Mononuclear cell (primary cell): Measurements from ENCODE around the gene DAPK1. TPM values are rescaled to one million over a fixed set of nuclear protein-coding genes. Genes with fewer than 3 reads are reported as not detected.

Experiments
- H3K27me3 ChIP-seq: 2 replicates; pipeline ENCODE4 v1.6.0; 2011; ENCODE audit warnings: low read length, control low read depth; ENCODE audit not compliant: insufficient read depth
- H3K4me1 ChIP-seq: 2 replicates; pipeline ENCODE4 v1.5.1; 2011; ENCODE audit warnings: mild to moderate bottlenecking, low read length, control low read depth; ENCODE audit not compliant: insufficient read depth
- H3K4me3 ChIP-seq: 2 replicates; pipeline ENCODE4 v1.5.1; 2011; ENCODE audit warnings: mild to moderate bottlenecking, low read length, moderate library complexity
- H3K9me3 ChIP-seq: 2 replicates; pipeline ENCODE4 v1.5.1; 2011; ENCODE audit warnings: low read depth, mild to moderate bottlenecking, control low read depth, low read length
- total RNA-seq: library from RNA; depleted of rRNA; stranded (reverse); fragments of >200 nt; gene quantifications from one replicate; pipeline ENCODE4 v1.2.3, GENCODE V29; 2012

The DAPK1 gene
- total RNA-seq, 1 donor = 21.8 TPM

GRCh38 chr9:87503927-87504326 lies 6.3 kb downstream of the DAPK1 start:
- H3K4me3 ChIP-seq = no peak overlapping the region
- H3K27me3 ChIP-seq = no peaks in the 10 kb centered on the region
- no peaks in the 10 kb centered on the region for H3K9me3 ChIP-seq
- H3K4me1 ChIP-seq = peaks cover 44% of the 10 kb centered on the region

- Histone ChIP-seq H3K9me3 (no peaks in the 10 kb centered on the region), H3K27me3 (no peaks in the 10 kb centered on the region), H3K4me3 (no peak overlapping the region), H3K4me1 (peaks cover 42% of the 10 kb centered on the region)
These were observed 7.3 kb downstream of the DAPK1 start for GRCh38 chr9:87504938-87505337.

GRCh38 chr9:87505869-87506678 lies 8.4 kb downstream of the DAPK1 start:
- H3K9me3 ChIP-seq = no peaks in the 10 kb centered on the region
- H3K4me3 ChIP-seq = no peak overlapping the region
- H3K27me3 ChIP-seq = no peaks in the 10 kb centered on the region
- peaks cover 37% of the 10 kb centered on the region for H3K4me1 ChIP-seq

GRCh38 chr9:87507576-87507975 lies 9.9 kb downstream of the DAPK1 start:
- H3K4me3 ChIP-seq = no peak overlapping the region
- H3K27me3 ChIP-seq = no peaks in the 10 kb centered on the region
- H3K4me1 ChIP-seq = peaks cover 22% of the 10 kb centered on the region
- no peaks in the 10 kb centered on the region for H3K9me3 ChIP-seq

- Histone ChIP-seq H3K9me3 (no peaks in the 10 kb centered on the region), H3K4me1 (peaks cover 25% of the 10 kb centered on the region), H3K4me3 (no peak overlapping the region), H3K27me3 (no peaks in the 10 kb centered on the region)
These were observed 12.6 kb downstream of the DAPK1 start for GRCh38 chr9:87510252-87510683.

GRCh38 chr9:87512311-87512710 lies 14.6 kb downstream of the DAPK1 start:
- Histone ChIP-seq H3K4me1 (peaks cover 46% of the 10 kb centered on the region), H3K4me3 (no peak overlapping the region), H3K9me3 (no peaks in the 10 kb centered on the region), H3K27me3 (no peaks in the 10 kb centered on the region)

GRCh38 chr9:87513161-87513560 lies 15.5 kb downstream of the DAPK1 start:
- Histone ChIP-seq H3K4me3 (no peak overlapping the region), H3K9me3 (no peaks in the 10 kb centered on the region), H3K4me1 (peaks cover 54% of the 10 kb centered on the region), H3K27me3 (no peaks in the 10 kb centered on the region)

GRCh38 chr9:87513880-87514535 lies 16.3 kb downstream of the DAPK1 start:
- Histone ChIP-seq H3K27me3 (no peaks in the 10 kb centered on the region), H3K4me3 (no peak overlapping the region), H3K9me3 (no peaks in the 10 kb centered on the region), H3K4me1 (peaks cover 62% of the 10 kb centered on the region)

- no peaks in the 10 kb centered on the region for H3K9me3 ChIP-seq
- no peaks in the 10 kb centered on the region for H3K27me3 ChIP-seq
- H3K4me3 ChIP-seq = no peak overlapping the region
These were observed 17.3 kb downstream of the DAPK1 start for GRCh38 chr9:87515006-87515405.

GRCh38 chr9:87515588-87516221 lies 18.0 kb downstream of the DAPK1 start:
- Histone ChIP-seq H3K27me3 (no peaks in the 10 kb centered on the region), H3K9me3 (no peaks in the 10 kb centered on the region), H3K4me3 (no peak overlapping the region), H3K4me1 (peaks cover 73% of the 10 kb centered on the region)

More at GRCh38 chr9:87515006-87515405, 17.3 kb downstream of the DAPK1 start:
- H3K4me1 ChIP-seq = peaks cover 69% of the 10 kb centered on the region

- H3K27me3 ChIP-seq = no peaks in the 10 kb centered on the region
- H3K4me1 ChIP-seq = peaks cover 73% of the 10 kb centered on the region
- no peak overlapping the region for H3K4me3 ChIP-seq
- H3K9me3 ChIP-seq = no peaks in the 10 kb centered on the region
These were observed 18.7 kb downstream of the DAPK1 start for GRCh38 chr9:87516222-87516925.

GRCh38 chr9:87516926-87517290 lies 19.2 kb downstream of the DAPK1 start:
- H3K4me1 ChIP-seq = peaks cover 73% of the 10 kb centered on the region
- no peaks in the 10 kb centered on the region for H3K9me3 ChIP-seq
- H3K4me3 ChIP-seq = no peak overlapping the region
- H3K27me3 ChIP-seq = no peaks in the 10 kb centered on the region

- Histone ChIP-seq H3K27me3 (no peaks in the 10 kb centered on the region), H3K9me3 (no peaks in the 10 kb centered on the region), H3K4me3 (no peak overlapping the region), H3K4me1 (peaks cover 73% of the 10 kb centered on the region)
These were observed 20.1 kb downstream of the DAPK1 start for GRCh38 chr9:87517732-87518131.

- Histone ChIP-seq H3K4me1 (peaks cover 64% of the 10 kb centered on the region), H3K27me3 (no peaks in the 10 kb centered on the region), H3K4me3 (no peak overlapping the region), H3K9me3 (no peaks in the 10 kb centered on the region)
These were observed 21.2 kb downstream of the DAPK1 start for GRCh38 chr9:87518702-87519335.
